PFSK-1 (cell line): ENCODE data around the gene RGPD3.

ENCODE experiments used
- FOXP2 ChIP-seq: optimal IDR thresholded peaks from 2 replicates; pipeline ENCODE3; 2011; ENCODE audit warnings: borderline replicate concordance, control low read depth, inconsistent platforms; ENCODE audit not compliant: insufficient read depth; ENCODE audit errors: extremely low read length, extremely low read depth
- POLR2AphosphoS5 ChIP-seq: IDR thresholded peaks from 2 replicates; pipeline ENCODE4 v1.6.1; 2012; ENCODE audit warnings: low read depth, mild to moderate bottlenecking, control low read depth, low read length, moderate library complexity
- REST ChIP-seq, 2 experiments: IDR thresholded peaks; 2 replicates each; pipeline versions ENCODE4 v1.6.1 to v1.8.0; 2011 to 2012; ENCODE audit warnings: low read depth in 2 of 2, low read length in 2 of 2, control low read depth in 1 of 2, inconsistent platforms in 1 of 2, mild to moderate bottlenecking in 1 of 2, moderate library complexity in 1 of 2; ENCODE audit not compliant: insufficient read depth in 1 of 2
- SIN3A ChIP-seq: IDR thresholded peaks from 2 replicates; pipeline ENCODE4 v1.6.1; 2012; ENCODE audit warnings: mild to moderate bottlenecking, low read length, moderate library complexity, borderline replicate concordance; ENCODE audit not compliant: insufficient read depth
- TAF1 ChIP-seq: IDR thresholded peaks from 2 replicates; pipeline ENCODE4 v1.6.1; 2012; ENCODE audit warnings: low read length, control low read depth, borderline replicate concordance; ENCODE audit not compliant: insufficient read depth

Gene RGPD3

GRCh38 chr2:106343274-106343673 is 124.9 kb downstream of the RGPD3 start:
- TF ChIP-seq POLR2AphosphoS5 (no peak), TAF1 (no peak), FOXP2 (no peak), REST (IDR thresholded peaks at IDR 0.05; ENCODE audit: insufficient read depth in 1 of 2, low read depth in 2 of 2, low read length in 2 of 2) (no peak), SIN3A (no peak)

- TF ChIP-seq TAF1 (no peak), REST (IDR thresholded peaks at IDR 0.05; ENCODE audit: insufficient read depth in 1 of 2, low read depth in 2 of 2, low read length in 2 of 2) (no peak), POLR2AphosphoS5 (no peak), FOXP2 (no peak), SIN3A (no peak)
Measured at GRCh38 chr2:106342831-106343251, 125.4 kb downstream of the RGPD3 start.

- TF ChIP-seq SIN3A (no peak), REST (IDR thresholded peaks at IDR 0.05; ENCODE audit: insufficient read depth in 1 of 2, low read depth in 2 of 2, low read length in 2 of 2) (no peak), POLR2AphosphoS5 (no peak), FOXP2 (no peak), TAF1 (no peak)
Measured at GRCh38 chr2:106341666-106342065, 126.5 kb downstream of the RGPD3 start.
